ENCODE results near the gene F7.

DNA sequence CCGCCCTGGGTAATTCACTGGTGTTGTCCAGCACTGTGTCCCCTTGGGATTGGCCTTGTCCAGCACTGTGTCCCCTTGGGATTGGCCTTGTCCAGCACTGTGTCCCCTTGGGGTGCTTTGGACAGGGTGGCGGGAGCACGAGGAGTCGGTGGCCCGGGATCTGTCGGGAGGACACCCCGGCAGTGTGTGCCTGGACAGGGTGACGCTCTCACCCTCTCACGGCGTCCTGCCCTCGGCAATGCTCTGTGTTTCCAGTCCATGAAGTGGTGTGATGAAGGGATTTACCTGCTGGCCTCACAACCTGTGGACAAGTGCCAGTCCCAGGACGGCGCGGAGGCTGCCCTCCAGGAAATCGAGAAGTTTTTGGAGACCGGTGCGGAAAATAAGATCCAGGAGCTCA lies 29.9 kb upstream of the F7 start:
- TF ChIP-seq, protein P1, sequence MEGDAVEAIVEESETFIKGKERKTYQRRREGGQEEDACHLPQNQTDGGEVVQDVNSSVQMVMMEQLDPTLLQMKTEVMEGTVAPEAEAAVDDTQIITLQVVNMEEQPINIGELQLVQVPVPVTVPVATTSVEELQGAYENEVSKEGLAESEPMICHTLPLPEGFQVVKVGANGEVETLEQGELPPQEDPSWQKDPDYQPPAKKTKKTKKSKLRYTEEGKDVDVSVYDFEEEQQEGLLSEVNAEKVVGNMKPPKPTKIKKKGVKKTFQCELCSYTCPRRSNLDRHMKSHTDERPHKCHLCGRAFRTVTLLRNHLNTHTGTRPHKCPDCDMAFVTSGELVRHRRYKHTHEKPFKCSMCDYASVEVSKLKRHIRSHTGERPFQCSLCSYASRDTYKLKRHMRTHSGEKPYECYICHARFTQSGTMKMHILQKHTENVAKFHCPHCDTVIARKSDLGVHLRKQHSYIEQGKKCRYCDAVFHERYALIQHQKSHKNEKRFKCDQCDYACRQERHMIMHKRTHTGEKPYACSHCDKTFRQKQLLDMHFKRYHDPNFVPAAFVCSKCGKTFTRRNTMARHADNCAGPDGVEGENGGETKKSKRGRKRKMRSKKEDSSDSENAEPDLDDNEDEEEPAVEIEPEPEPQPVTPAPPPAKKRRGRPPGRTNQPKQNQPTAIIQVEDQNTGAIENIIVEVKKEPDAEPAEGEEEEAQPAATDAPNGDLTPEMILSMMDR (conservative IDR thresholded peaks at IDR 0.05; ENCODE audit: low read depth, low read length) = no peak
- TF ChIP-seq EZH2 (IDR thresholded peaks at IDR 0.05; ENCODE audit: low read length, unreplicated experiment) (no peak), EZH2phosphoT487 (IDR thresholded peaks at IDR 0.05; ENCODE audit: borderline replicate concordance, low read length) (no peak)

Measured in PC-3 (cell line).